ENCODE data around the gene SIGLEC10.
A peak's percentile ranks its signal among the peaks of the same experiment; 100 is the strongest.

SIGLEC10 gene

GRCh38 chr19:51394050-51394836 lies 23.2 kb downstream of the SIGLEC10 start:
- DNase-seq (ENCODE audit: low read depth in 2 of 2) = peak; percentile 92 to 93

- no peak for DNase-seq (ENCODE audit: low read depth in 2 of 2)
These were observed 24.7 kb downstream of the SIGLEC10 start for GRCh38 chr19:51392701-51393100.

GRCh38 chr19:51391073-51391611 lies 26.3 kb downstream of the SIGLEC10 start:
- DNase-seq (ENCODE audit: low read depth in 2 of 2) = no peak

GRCh38 chr19:51389143-51389542 lies 28.3 kb downstream of the SIGLEC10 start:
- DNase-seq (ENCODE audit: low read depth in 2 of 2) = no peak

- DNase-seq (ENCODE audit: low read depth in 2 of 2) = no peak
These were observed 29.5 kb downstream of the SIGLEC10 start, which contains the start of gene LIM2 for GRCh38 chr19:51387924-51388389. Gene LIM2 (minus strand): TSS chr19:51387974. CDS start chr19:51387443, 531 bp downstream.

- no peak for DNase-seq (ENCODE audit: low read depth in 2 of 2)
These were observed 30.4 kb downstream of the SIGLEC10 start for GRCh38 chr19:51386882-51387520.

- no peak for DNase-seq (ENCODE audit: low read depth in 2 of 2)
These were observed 35.4 kb downstream of the SIGLEC10 start for GRCh38 chr19:51382004-51382403.

- DNase-seq (ENCODE audit: low read depth in 2 of 2) = no peak
These were observed 37.1 kb downstream of the SIGLEC10 start for GRCh38 chr19:51380379-51380778.

GRCh38 chr19:51377422-51377821 lies 40.0 kb downstream of the SIGLEC10 start:
- DNase-seq (ENCODE audit: low read depth in 2 of 2) = no peak

GRCh38 chr19:51375504-51376221 lies 41.8 kb downstream of the SIGLEC10 start:
- DNase-seq (ENCODE audit: low read depth in 2 of 2) = peak in 1 of 2 donors; percentile 57

GRCh38 chr19:51372649-51373504 lies 44.6 kb downstream of the SIGLEC10 start, which contains the start of gene NKG7:
Gene NKG7 (minus strand): TSS chr19:51372654. CDS start chr19:51372535, 119 bp downstream.
- DNase-seq (ENCODE audit: low read depth in 2 of 2) = peak; percentile 60 to 80

GRCh38 chr19:51372021-51372648 lies 45.3 kb downstream of the SIGLEC10 start:
- DNase-seq (ENCODE audit: low read depth in 2 of 2) = no peak

GRCh38 chr19:51371186-51371690 lies 46.2 kb downstream of the SIGLEC10 start:
- DNase-seq (ENCODE audit: low read depth in 2 of 2) = no peak

GRCh38 chr19:51370230-51370629 lies 47.2 kb downstream of the SIGLEC10 start:
- DNase-seq (ENCODE audit: low read depth in 2 of 2) = no peak

GRCh38 chr19:51368366-51369282 lies 48.8 kb downstream of the SIGLEC10 start, which contains the start of gene CLDND2:
Gene CLDND2 (minus strand): TSS chr19:51369003. CDS start chr19:51368577, 426 bp downstream.
- DNase-seq (ENCODE audit: low read depth in 2 of 2) = no peak

GRCh38 chr19:51367565-51368365 lies 49.7 kb downstream of the SIGLEC10 start:
- peak; percentile 99 for DNase-seq (ENCODE audit: low read depth in 2 of 2)

GRCh38 chr19:51367255-51367564 lies 50.2 kb downstream of the SIGLEC10 start:
- no peak for DNase-seq (ENCODE audit: low read depth in 2 of 2)

Measured in stimulated activated CD4-positive, alpha-beta T cell treated with anti-CD3 and anti-CD28 coated beads, Interleukin-4, amount 100 ng/mL, for 48 hours (primary cell).